Measurements from ENCODE around the gene AGBL4.

GRCh38 chr1:48917901-48918603 is 1105.7 kb downstream of the AGBL4 start:
- TF ChIP-seq EZH2 (IDR thresholded peaks at IDR 0.05; ENCODE audit: low read length, unreplicated experiment) (no peak), EZH2phosphoT487 (IDR thresholded peaks at IDR 0.05; ENCODE audit: borderline replicate concordance, low read length) (no peak)
